GM12878 (cell line): ENCODE results near the gene COL26A1. TPM values are rescaled to one million over a fixed set of nuclear protein-coding genes. Genes with fewer than 3 reads are reported as not detected.

Experiments
- ATAC-seq: fragments of 200-7000 bp; cut with Tn5 transposase; 3 replicates; pipeline ENCODE4 v1.9.1; 2020; ENCODE audit warnings: mild to moderate bottlenecking, moderate library complexity
- BruUV-seq: library from RNA; stranded (reverse); fragments of 400-500 nt; replicated peaks from 2 replicates; lab custom pipeline; 2021; lab: Mats Ljungman, UMichigan
- CTCF ChIA-PET: fragments of 300-600 bp; sonication (Branson Sonifier 250); formaldehyde crosslinking; extraction: SDS; loops from one replicate; lab custom pipeline; 2021; ENCODE audit warnings: inconsistent platforms; lab: Yijun Ruan, JAX
- POLR2A ChIA-PET: fragments of 350-600 bp; formaldehyde crosslinking; extraction: SDS; loops from one replicate; lab custom pipeline; 2021; ENCODE audit warnings: inconsistent platforms; lab: Charles Lee
- RAD21 ChIA-PET: fragments of 300-600 bp; sonication (Branson Sonifier 250); formaldehyde crosslinking; loops from one replicate; lab custom pipeline; 2023; ENCODE audit warnings: antibody characterized with exemption; ENCODE audit not compliant: unreplicated experiment; lab: Charles Lee
- SMC1A ChIA-PET: fragments of 300-600 bp; sonication (Branson Sonifier 250); formaldehyde crosslinking; loops from one replicate; lab custom pipeline; 2023; ENCODE audit not compliant: unreplicated experiment, uncharacterized antibody; lab: Charles Lee
- DNase-seq: peaks from one replicate; pipeline ENCODE4 v3.0.0-alpha.2; 2011; ENCODE audit warnings: low read depth, low spot score
- FAIRE-seq: peaks from 3 replicates; lab custom pipeline; 2011; peaks lifted over from hg19 to GRCh38; lab: Jason Lieb, UNC
- H2AFZ ChIP-seq: 2 replicates; pipeline ENCODE4 v1.6.0; 2011; ENCODE audit warnings: low read depth, low read length, control low read depth; ENCODE audit not compliant: control insufficient read depth
- H3K27ac ChIP-seq: 2 replicates; pipeline ENCODE4 v1.5.1; 2011; ENCODE audit warnings: control low read depth; ENCODE audit not compliant: control insufficient read depth, insufficient read depth
- H3K27me3 ChIP-seq, 2 experiments: replicated peaks in 1 of 2; 2 replicates each; pipeline versions ENCODE4 v1.6.0 to v1.6.1; 2011; ENCODE audit warnings: low read length in 1 of 2; ENCODE audit not compliant: control insufficient read depth in 2 of 2, insufficient read depth in 2 of 2
- H3K36me3 ChIP-seq, 2 experiments: 2 replicates each; pipeline ENCODE4 v1.5.1; 2011; ENCODE audit warnings: low read length in 1 of 2; ENCODE audit not compliant: control insufficient read depth in 2 of 2, insufficient read depth in 2 of 2
- H3K4me1 ChIP-seq: 2 replicates; pipeline ENCODE4 v1.6.1; 2011; ENCODE audit warnings: mild to moderate bottlenecking, low read length, moderate library complexity, mixed read lengths; ENCODE audit not compliant: control insufficient read depth, insufficient read depth
- H3K4me2 ChIP-seq: 2 replicates; pipeline ENCODE4 v1.6.0; 2011; ENCODE audit warnings: control low read depth; ENCODE audit not compliant: control insufficient read depth, insufficient read depth
- H3K4me3 ChIP-seq: fragments of 200-600 bp; sonication (generic); 2 replicates; pipeline ENCODE4 v1.5.1; 2016
- H3K79me2 ChIP-seq: 2 replicates; pipeline ENCODE4 v1.6.0; 2011; ENCODE audit warnings: low read length; ENCODE audit not compliant: control insufficient read depth, insufficient read depth
- H3K9ac ChIP-seq: 2 replicates; pipeline ENCODE4 v1.8.0; 2011; ENCODE audit warnings: low read length, control low read depth, mixed read lengths; ENCODE audit not compliant: control insufficient read depth, insufficient read depth
- H3K9me3 ChIP-seq: replicated peaks from 3 replicates; pipeline ENCODE4 v1.5.1; 2011; ENCODE audit warnings: mild to moderate bottlenecking, low read length; ENCODE audit not compliant: control insufficient read depth, insufficient read depth
- H4K20me1 ChIP-seq: 2 replicates; pipeline ENCODE4 v1.6.0; 2011; ENCODE audit not compliant: control insufficient read depth, insufficient read depth
- BMI1 ChIP-seq: fragments of 450-650 bp; IDR thresholded peaks from 2 replicates; pipeline ENCODE4 v1.6.1; 2016; ENCODE audit warnings: mild to moderate bottlenecking, moderate library complexity, borderline replicate concordance
- JUND ChIP-seq: IDR thresholded peaks from 2 replicates; pipeline ENCODE4 v1.6.1; 2012; ENCODE audit warnings: low read depth, mild to moderate bottlenecking, low read length, improper control_type of control experiment, moderate library complexity
- KDM1A ChIP-seq: fragments of 200-600 bp; sonication (generic); IDR thresholded peaks from 2 replicates; pipeline ENCODE4 v1.6.1; 2016; ENCODE audit warnings: borderline replicate concordance
- SREBF1 ChIP-seq: IDR thresholded peaks from 2 replicates; pipeline ENCODE4 v1.6.1; 2012; ENCODE audit warnings: mild to moderate bottlenecking, low read length
- WGBS: methylation state at CpG from one replicate; pipeline ENCODE4 v1.1.6; 2016; ENCODE audit warnings: low lambda C conversion rate; ENCODE audit not compliant: insufficient replicate concordance, insufficient coverage; ENCODE audit errors: missing lambda C conversion rate; 5-methylcytosine and 5-hydroxymethylcytosine counted together
- in situ Hi-C: fragments of 300-500 bp; cut with MboI; formaldehyde crosslinking; loops from 9 replicates; pipeline ENCODE4 v1.14.3; 2018; ENCODE audit warnings: mixed read lengths
- intact Hi-C: fragments of 100-400 bp; cut with micrococcal nuclease; formaldehyde crosslinking; loops from one replicate; pipeline ENCODE4 v1.14.2; 2022; ENCODE audit not compliant: unreplicated experiment
- polyA plus RNA-seq, 11 experiments: library from polyadenylated mRNA; depleted of rRNA in 4 of 11; unstranded in 6 of 11; stranded (reverse) in 5 of 11; fragments of >200 nt; fragmentation: Nextera tagmentation in 4 of 11; fragmentation: Illumina TruSeq in 1 of 11; extraction: Ambion mirVana in 4 of 11; extraction: Trizol in 1 of 11; gene quantifications; 1 replicate in 1 of 11; 2 replicates in 10 of 11; pipeline versions ENCODE4 v1.2.1 to v1.2.3, GENCODE V29; 2011 to 2016; ENCODE audit warnings: inconsistent platforms in 2 of 11, missing spikeins in 2 of 11, low read depth in 1 of 11
- total RNA-seq, 4 experiments: library from RNA; depleted of rRNA in 3 of 4; stranded (reverse); fragments of >200 nt in 3 of 4; fragmentation: Illumina TruSeq in 1 of 4; extraction: Trizol in 1 of 4; gene quantifications; 2 replicates each; pipeline versions ENCODE4 v1.2.1 to v1.2.3, GENCODE V29; 2013 to 2021
- TF ChIP-seq, protein P1 (sequence below): fragments of 450-650 bp; formaldehyde crosslinking; IDR thresholded peaks from 2 replicates; pipeline ENCODE4 v1.5.0; 2022; ENCODE audit warnings: mild to moderate bottlenecking, missing genetic modification characterization
- TF ChIP-seq, protein P2 (sequence below): fragments of 450-650 bp; IDR thresholded peaks from 2 replicates; pipeline ENCODE4 v1.6.1; 2017; ENCODE audit warnings: antibody characterized with exemption, mild to moderate bottlenecking, moderate library complexity
- TF ChIP-seq, protein P3 (sequence below): IDR thresholded peaks from 2 replicates; pipeline ENCODE4 v1.6.1; 2011; ENCODE audit warnings: borderline replicate concordance, low read depth, mild to moderate bottlenecking, moderate library complexity, low read length; ENCODE audit not compliant: insufficient read depth, poor library complexity, severe bottlenecking
- TF ChIP-seq, protein P4 (sequence below): fragments of 450-650 bp; IDR thresholded peaks from 2 replicates; pipeline ENCODE4 v1.6.1; 2016; ENCODE audit warnings: mild to moderate bottlenecking, moderate library complexity, borderline replicate concordance

Gene COL26A1
- total and polyA plus RNA-seq, 10 of the 15 experiments (the other 5 are each of a cell fraction or from before 2014, with no cell fraction given), result 0.08 TPM; not detected in 9

DNA sequence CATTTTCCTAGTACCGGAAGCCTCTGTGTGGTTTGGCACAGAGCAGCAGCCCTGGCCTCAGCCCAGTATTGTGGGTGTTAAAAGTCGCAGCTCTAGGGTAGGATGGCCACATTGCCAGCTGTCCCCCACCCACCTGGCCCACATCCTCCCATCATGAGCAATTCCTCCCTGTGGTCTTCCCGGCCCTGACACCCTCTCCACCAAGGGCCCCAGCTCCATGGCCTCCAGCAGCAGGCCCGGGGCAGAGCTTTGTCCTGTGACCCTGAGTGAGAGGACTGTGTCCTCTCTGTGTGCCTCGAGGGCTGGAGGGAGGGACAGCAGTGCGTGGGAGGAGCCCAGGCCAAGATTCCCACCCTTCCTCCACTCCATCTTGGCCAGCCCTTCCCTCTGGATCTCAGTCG lies 172.7 kb downstream of the COL26A1 start:
- H3K4me1 ChIP-seq, result no peaks in the 10 kb centered on the region
- no peaks in the 10 kb centered on the region for H4K20me1 ChIP-seq
- FAIRE-seq, result no peak
- in situ Hi-C loops, result no loop called here
- H3K9me3 ChIP-seq, result no peaks in the 10 kb centered on the region
- H3K4me2 ChIP-seq, result no peak overlapping the region
- DNase-seq, result no peak
- SMC1A ChIA-PET, result interaction anchor here (0.6 kb wide), 1 partner anchor 189 kb away, joined by 3 read pairs; no protein-coding TSS in a partner anchor
- no peaks in the 10 kb centered on the region for H3K36me3 ChIP-seq
- BruUV-seq, result no TSS peak
- RAD21 ChIA-PET, result interaction anchor here (0.6 kb wide), 1 partner anchor 700 kb away, joined by 3 read pairs; no protein-coding TSS in a partner anchor
- H3K4me3 ChIP-seq, result no peak overlapping the region
- WGBS, result 10% methylated on average over 7 of the region's 7 CpGs
- H3K27me3 ChIP-seq, result no peaks in the 10 kb centered on the region; a peak in 1 of 4 replicates
- no peaks in the 10 kb centered on the region for H3K79me2 ChIP-seq
- no peak overlapping the region for H3K27ac ChIP-seq
- POLR2A ChIA-PET, result no interaction called here
- no peak overlapping the region for H2AFZ ChIP-seq
- intact Hi-C loops, result no loop called here
- ATAC-seq, result no peak
- no peak overlapping the region for H3K9ac ChIP-seq
- CTCF ChIA-PET, result interaction anchor here (1.3 kb wide), 1 partner anchor 124 kb away, joined by 4 read pairs; no protein-coding TSS in a partner anchor
- TF ChIP-seq, protein P1, sequence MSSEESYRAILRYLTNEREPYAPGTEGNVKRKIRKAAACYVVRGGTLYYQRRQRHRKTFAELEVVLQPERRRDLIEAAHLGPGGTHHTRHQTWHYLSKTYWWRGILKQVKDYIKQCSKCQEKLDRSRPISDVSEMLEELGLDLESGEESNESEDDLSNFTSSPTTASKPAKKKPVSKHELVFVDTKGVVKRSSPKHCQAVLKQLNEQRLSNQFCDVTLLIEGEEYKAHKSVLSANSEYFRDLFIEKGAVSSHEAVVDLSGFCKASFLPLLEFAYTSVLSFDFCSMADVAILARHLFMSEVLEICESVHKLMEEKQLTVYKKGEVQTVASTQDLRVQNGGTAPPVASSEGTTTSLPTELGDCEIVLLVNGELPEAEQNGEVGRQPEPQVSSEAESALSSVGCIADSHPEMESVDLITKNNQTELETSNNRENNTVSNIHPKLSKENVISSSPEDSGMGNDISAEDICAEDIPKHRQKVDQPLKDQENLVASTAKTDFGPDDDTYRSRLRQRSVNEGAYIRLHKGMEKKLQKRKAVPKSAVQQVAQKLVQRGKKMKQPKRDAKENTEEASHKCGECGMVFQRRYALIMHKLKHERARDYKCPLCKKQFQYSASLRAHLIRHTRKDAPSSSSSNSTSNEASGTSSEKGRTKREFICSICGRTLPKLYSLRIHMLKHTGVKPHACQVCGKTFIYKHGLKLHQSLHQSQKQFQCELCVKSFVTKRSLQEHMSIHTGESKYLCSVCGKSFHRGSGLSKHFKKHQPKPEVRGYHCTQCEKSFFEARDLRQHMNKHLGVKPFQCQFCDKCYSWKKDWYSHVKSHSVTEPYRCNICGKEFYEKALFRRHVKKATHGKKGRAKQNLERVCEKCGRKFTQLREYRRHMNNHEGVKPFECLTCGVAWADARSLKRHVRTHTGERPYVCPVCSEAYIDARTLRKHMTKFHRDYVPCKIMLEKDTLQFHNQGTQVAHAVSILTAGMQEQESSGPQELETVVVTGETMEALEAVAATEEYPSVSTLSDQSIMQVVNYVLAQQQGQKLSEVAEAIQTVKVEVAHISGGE (CRISPR knock-in tag), result no peak
- no peak for TF ChIP-seq BMI1
- TF ChIP-seq SREBF1, result no peak
- TF ChIP-seq, protein P2, sequence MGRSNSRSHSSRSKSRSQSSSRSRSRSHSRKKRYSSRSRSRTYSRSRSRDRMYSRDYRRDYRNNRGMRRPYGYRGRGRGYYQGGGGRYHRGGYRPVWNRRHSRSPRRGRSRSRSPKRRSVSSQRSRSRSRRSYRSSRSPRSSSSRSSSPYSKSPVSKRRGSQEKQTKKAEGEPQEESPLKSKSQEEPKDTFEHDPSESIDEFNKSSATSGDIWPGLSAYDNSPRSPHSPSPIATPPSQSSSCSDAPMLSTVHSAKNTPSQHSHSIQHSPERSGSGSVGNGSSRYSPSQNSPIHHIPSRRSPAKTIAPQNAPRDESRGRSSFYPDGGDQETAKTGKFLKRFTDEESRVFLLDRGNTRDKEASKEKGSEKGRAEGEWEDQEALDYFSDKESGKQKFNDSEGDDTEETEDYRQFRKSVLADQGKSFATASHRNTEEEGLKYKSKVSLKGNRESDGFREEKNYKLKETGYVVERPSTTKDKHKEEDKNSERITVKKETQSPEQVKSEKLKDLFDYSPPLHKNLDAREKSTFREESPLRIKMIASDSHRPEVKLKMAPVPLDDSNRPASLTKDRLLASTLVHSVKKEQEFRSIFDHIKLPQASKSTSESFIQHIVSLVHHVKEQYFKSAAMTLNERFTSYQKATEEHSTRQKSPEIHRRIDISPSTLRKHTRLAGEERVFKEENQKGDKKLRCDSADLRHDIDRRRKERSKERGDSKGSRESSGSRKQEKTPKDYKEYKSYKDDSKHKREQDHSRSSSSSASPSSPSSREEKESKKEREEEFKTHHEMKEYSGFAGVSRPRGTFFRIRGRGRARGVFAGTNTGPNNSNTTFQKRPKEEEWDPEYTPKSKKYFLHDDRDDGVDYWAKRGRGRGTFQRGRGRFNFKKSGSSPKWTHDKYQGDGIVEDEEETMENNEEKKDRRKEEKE, result no peak
- no peak for TF ChIP-seq JUND
- TF ChIP-seq KDM1A, result no peak
- TF ChIP-seq, protein P3, sequence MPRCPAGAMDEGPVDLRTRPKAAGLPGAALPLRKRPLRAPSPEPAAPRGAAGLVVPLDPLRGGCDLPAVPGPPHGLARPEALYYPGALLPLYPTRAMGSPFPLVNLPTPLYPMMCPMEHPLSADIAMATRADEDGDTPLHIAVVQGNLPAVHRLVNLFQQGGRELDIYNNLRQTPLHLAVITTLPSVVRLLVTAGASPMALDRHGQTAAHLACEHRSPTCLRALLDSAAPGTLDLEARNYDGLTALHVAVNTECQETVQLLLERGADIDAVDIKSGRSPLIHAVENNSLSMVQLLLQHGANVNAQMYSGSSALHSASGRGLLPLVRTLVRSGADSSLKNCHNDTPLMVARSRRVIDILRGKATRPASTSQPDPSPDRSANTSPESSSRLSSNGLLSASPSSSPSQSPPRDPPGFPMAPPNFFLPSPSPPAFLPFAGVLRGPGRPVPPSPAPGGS, result no peak
- TF ChIP-seq, protein P4, sequence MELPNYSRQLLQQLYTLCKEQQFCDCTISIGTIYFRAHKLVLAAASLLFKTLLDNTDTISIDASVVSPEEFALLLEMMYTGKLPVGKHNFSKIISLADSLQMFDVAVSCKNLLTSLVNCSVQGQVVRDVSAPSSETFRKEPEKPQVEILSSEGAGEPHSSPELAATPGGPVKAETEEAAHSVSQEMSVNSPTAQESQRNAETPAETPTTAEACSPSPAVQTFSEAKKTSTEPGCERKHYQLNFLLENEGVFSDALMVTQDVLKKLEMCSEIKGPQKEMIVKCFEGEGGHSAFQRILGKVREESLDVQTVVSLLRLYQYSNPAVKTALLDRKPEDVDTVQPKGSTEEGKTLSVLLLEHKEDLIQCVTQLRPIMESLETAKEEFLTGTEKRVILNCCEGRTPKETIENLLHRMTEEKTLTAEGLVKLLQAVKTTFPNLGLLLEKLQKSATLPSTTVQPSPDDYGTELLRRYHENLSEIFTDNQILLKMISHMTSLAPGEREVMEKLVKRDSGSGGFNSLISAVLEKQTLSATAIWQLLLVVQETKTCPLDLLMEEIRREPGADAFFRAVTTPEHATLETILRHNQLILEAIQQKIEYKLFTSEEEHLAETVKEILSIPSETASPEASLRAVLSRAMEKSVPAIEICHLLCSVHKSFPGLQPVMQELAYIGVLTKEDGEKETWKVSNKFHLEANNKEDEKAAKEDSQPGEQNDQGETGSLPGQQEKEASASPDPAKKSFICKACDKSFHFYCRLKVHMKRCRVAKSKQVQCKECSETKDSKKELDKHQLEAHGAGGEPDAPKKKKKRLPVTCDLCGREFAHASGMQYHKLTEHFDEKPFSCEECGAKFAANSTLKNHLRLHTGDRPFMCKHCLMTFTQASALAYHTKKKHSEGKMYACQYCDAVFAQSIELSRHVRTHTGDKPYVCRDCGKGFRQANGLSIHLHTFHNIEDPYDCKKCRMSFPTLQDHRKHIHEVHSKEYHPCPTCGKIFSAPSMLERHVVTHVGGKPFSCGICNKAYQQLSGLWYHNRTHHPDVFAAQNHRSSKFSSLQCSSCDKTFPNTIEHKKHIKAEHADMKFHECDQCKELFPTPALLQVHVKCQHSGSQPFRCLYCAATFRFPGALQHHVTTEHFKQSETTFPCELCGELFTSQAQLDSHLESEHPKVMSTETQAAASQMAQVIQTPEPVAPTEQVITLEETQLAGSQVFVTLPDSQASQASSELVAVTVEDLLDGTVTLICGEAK, result no peak
